ENCODE measurements around the gene STON1.

- TF ChIP-seq CTCF (IDR thresholded peaks at IDR 0.05) = no peak
- TF ChIP-seq EZH2phosphoT487 (IDR thresholded peaks at IDR 0.05) = no peak
Measured at GRCh38 chr2:48512571-48512970, 17.4 kb upstream of the STON1 start.
